Effector memory CD4-positive, alpha-beta T cell (primary cell): Measurements from ENCODE around the gene PTPRE.

ENCODE experiments used
- DNase-seq, 3 donors: peaks; one replicate each; pipeline ENCODE4 v3.0.0-alpha.2; 2020
- H3K27ac ChIP-seq: 2 replicates; pipeline ENCODE4 v1.7.0; 2013; ENCODE audit warnings: mild to moderate bottlenecking, low read length, moderate library complexity; ENCODE audit not compliant: insufficient read depth, poor library complexity, severe bottlenecking
- H3K27me3 ChIP-seq: replicated peaks from 2 replicates; pipeline ENCODE4 v1.7.0; 2013; ENCODE audit warnings: mild to moderate bottlenecking, low read length; ENCODE audit not compliant: insufficient read depth, control insufficient read depth, poor library complexity, severe bottlenecking
- H3K36me3 ChIP-seq: 2 replicates; pipeline ENCODE4 v1.7.0; 2013; ENCODE audit warnings: mild to moderate bottlenecking, low read length, moderate library complexity; ENCODE audit not compliant: control insufficient read depth, insufficient read depth
- H3K4me1 ChIP-seq: 2 replicates; pipeline ENCODE4 v1.7.0; 2013; ENCODE audit warnings: low read length, mild to moderate bottlenecking; ENCODE audit not compliant: control insufficient read depth, insufficient read depth, poor library complexity, severe bottlenecking
- H3K4me3 ChIP-seq: 2 replicates; pipeline ENCODE4 v1.7.0; 2013; ENCODE audit warnings: low read length, low read depth, mild to moderate bottlenecking; ENCODE audit not compliant: insufficient read depth, poor library complexity, severe bottlenecking
- H3K9me3 ChIP-seq: 2 replicates; pipeline ENCODE4 v1.7.0; 2013; ENCODE audit warnings: mild to moderate bottlenecking, low read length, moderate library complexity; ENCODE audit not compliant: control insufficient read depth

PTPRE gene

GRCh38 chr10:127873901-127874470 lies 32.9 kb upstream of the PTPRE start:
- H3K36me3 ChIP-seq: no peaks in the 10 kb centered on the region
- no peak for DNase-seq
- H3K4me3 ChIP-seq: no peak overlapping the region
- no peaks in the 10 kb centered on the region for H3K4me1 ChIP-seq
- H3K27ac ChIP-seq: no peak overlapping the region
- no peaks in the 10 kb centered on the region for H3K27me3 ChIP-seq
- H3K9me3 ChIP-seq: no peaks in the 10 kb centered on the region

- Histone ChIP-seq H3K4me1 (no peaks in the 10 kb centered on the region), H3K4me3 (no peak overlapping the region), H3K27ac (no peak overlapping the region), H3K9me3 (no peaks in the 10 kb centered on the region), H3K27me3 (no peaks in the 10 kb centered on the region), H3K36me3 (no peaks in the 10 kb centered on the region)
- DNase-seq: no peak
These were observed 32.0 kb upstream of the PTPRE start for GRCh38 chr10:127874671-127875448.

- Histone ChIP-seq H3K36me3 (no peaks in the 10 kb centered on the region), H3K27me3 (no peaks in the 10 kb centered on the region), H3K27ac (no peak overlapping the region)
These were observed 31.5 kb upstream of the PTPRE start for GRCh38 chr10:127875449-127875765.

GRCh38 chr10:127875916-127876315 lies 31.0 kb upstream of the PTPRE start:
- no peak for DNase-seq
- no peaks in the 10 kb centered on the region for H3K4me1 ChIP-seq
- H3K27me3 ChIP-seq: no peaks in the 10 kb centered on the region
- no peak overlapping the region for H3K27ac ChIP-seq
- H3K4me3 ChIP-seq: no peak overlapping the region
- no peaks in the 10 kb centered on the region for H3K9me3 ChIP-seq
- H3K36me3 ChIP-seq: no peaks in the 10 kb centered on the region

More at GRCh38 chr10:127875449-127875765, 31.5 kb upstream of the PTPRE start:
- DNase-seq: no peak
- no peaks in the 10 kb centered on the region for H3K4me1 ChIP-seq
- H3K9me3 ChIP-seq: no peaks in the 10 kb centered on the region
- no peak overlapping the region for H3K4me3 ChIP-seq

GRCh38 chr10:127877116-127877515 lies 29.8 kb upstream of the PTPRE start:
- no peak overlapping the region for H3K27ac ChIP-seq
- H3K4me1 ChIP-seq: no peaks in the 10 kb centered on the region
- DNase-seq: no peak
- H3K4me3 ChIP-seq: no peak overlapping the region
- H3K9me3 ChIP-seq: no peaks in the 10 kb centered on the region
- no peaks in the 10 kb centered on the region for H3K27me3 ChIP-seq
- H3K36me3 ChIP-seq: no peaks in the 10 kb centered on the region

- no peaks in the 10 kb centered on the region for H3K4me1 ChIP-seq
- DNase-seq: no peak
- H3K27ac ChIP-seq: no peak overlapping the region
- no peaks in the 10 kb centered on the region for H3K27me3 ChIP-seq
- H3K9me3 ChIP-seq: no peaks in the 10 kb centered on the region
- no peak overlapping the region for H3K4me3 ChIP-seq
- no peaks in the 10 kb centered on the region for H3K36me3 ChIP-seq
These were observed 29.2 kb upstream of the PTPRE start for GRCh38 chr10:127877699-127878098.

GRCh38 chr10:127878475-127879055 lies 28.3 kb upstream of the PTPRE start:
- no peak for DNase-seq
- Histone ChIP-seq H3K27me3 (no peaks in the 10 kb centered on the region), H3K4me1 (no peaks in the 10 kb centered on the region)

GRCh38 chr10:127880557-127880956 lies 26.3 kb upstream of the PTPRE start:
- H3K4me3 ChIP-seq: no peak overlapping the region
- no peak for DNase-seq
- no peaks in the 10 kb centered on the region for H3K27me3 ChIP-seq
- H3K4me1 ChIP-seq: no peaks in the 10 kb centered on the region
- no peaks in the 10 kb centered on the region for H3K36me3 ChIP-seq
- H3K27ac ChIP-seq: no peak overlapping the region
- H3K9me3 ChIP-seq: no peaks in the 10 kb centered on the region

More at GRCh38 chr10:127878475-127879055, 28.3 kb upstream of the PTPRE start:
- H3K9me3 ChIP-seq: no peaks in the 10 kb centered on the region
- no peak overlapping the region for H3K27ac ChIP-seq
- no peaks in the 10 kb centered on the region for H3K36me3 ChIP-seq
- no peak overlapping the region for H3K4me3 ChIP-seq

- no peaks in the 10 kb centered on the region for H3K36me3 ChIP-seq
- H3K9me3 ChIP-seq: no peaks in the 10 kb centered on the region
- H3K27me3 ChIP-seq: no peaks in the 10 kb centered on the region
- no peaks in the 10 kb centered on the region for H3K4me1 ChIP-seq
- H3K4me3 ChIP-seq: no peak overlapping the region
- no peak for DNase-seq
- no peak overlapping the region for H3K27ac ChIP-seq
These were observed 25.6 kb upstream of the PTPRE start for GRCh38 chr10:127881262-127881661.

GRCh38 chr10:127882391-127882790 lies 24.5 kb upstream of the PTPRE start:
- H3K4me3 ChIP-seq: no peak overlapping the region
- H3K36me3 ChIP-seq: no peaks in the 10 kb centered on the region
- H3K4me1 ChIP-seq: no peaks in the 10 kb centered on the region
- H3K27ac ChIP-seq: no peak overlapping the region
- no peaks in the 10 kb centered on the region for H3K27me3 ChIP-seq
- H3K9me3 ChIP-seq: no peaks in the 10 kb centered on the region
- no peak for DNase-seq
